ENCODE results near the gene TNFRSF11A. TPM values are rescaled to one million over a fixed set of nuclear protein-coding genes. Genes with fewer than 3 reads are reported as not detected.

Gene TNFRSF11A
- total RNA-seq, 2 donors from 2014 or later = 4.9 to 14.2 TPM

- peak overlapping the region; percentile 66 for H3K4me3 ChIP-seq
- DNase-seq (ENCODE audit: low spot score) (no peak), ATAC-seq (ENCODE audit: insufficient number of reproducible peaks, low FRiP score, low read depth) (no peak)
- peaks cover 4 to 21% of the 10 kb centered on the region in 2 donors for H3K4me1 ChIP-seq (ENCODE audit: control insufficient read depth in 1 of 2, low read depth in 2 of 2)
- H3K36me3 ChIP-seq = no peaks in the 10 kb centered on the region
- TF ChIP-seq CTCF (IDR thresholded peaks at IDR 0.05) = no peak
- no peaks in the 10 kb centered on the region for H3K9me3 ChIP-seq
- peaks cover 10% of the 10 kb centered on the region for H3K27me3 ChIP-seq (replicated peaks; ENCODE audit: insufficient read depth)
- no peak overlapping the region for H3K27ac ChIP-seq
Measured at GRCh38 chr18:62324181-62324828, 805 bp upstream of the TNFRSF11A start.

GRCh38 chr18:62325806-62326645, 916 bp downstream of the TNFRSF11A start:
- H3K9me3 ChIP-seq = no peaks in the 10 kb centered on the region
- H3K4me1 ChIP-seq (ENCODE audit: control insufficient read depth in 1 of 2, low read depth in 2 of 2) = peaks cover 9 to 26% of the 10 kb centered on the region in 2 donors
- peaks cover 10% of the 10 kb centered on the region for H3K27me3 ChIP-seq (replicated peaks; ENCODE audit: insufficient read depth)
- DNase-seq (ENCODE audit: low spot score) (no peak), ATAC-seq (ENCODE audit: insufficient number of reproducible peaks, low FRiP score, low read depth) (no peak)
- H3K27ac ChIP-seq = no peak overlapping the region
- peak overlapping the region; percentile 72 for H3K4me3 ChIP-seq
- no peak for TF ChIP-seq CTCF (IDR thresholded peaks at IDR 0.05)
- no peaks in the 10 kb centered on the region for H3K36me3 ChIP-seq

GRCh38 chr18:62326646-62327348, 1.7 kb downstream of the TNFRSF11A start:
- Histone ChIP-seq H3K4me3 (peak overlapping the region; percentile 72), H3K27ac (no peak overlapping the region), H3K9me3 (no peaks in the 10 kb centered on the region), H3K27me3 (replicated peaks; ENCODE audit: insufficient read depth) (peaks cover 10% of the 10 kb centered on the region), H3K4me1 (ENCODE audit: control insufficient read depth in 1 of 2, low read depth in 2 of 2) (peaks cover 9 to 26% of the 10 kb centered on the region in 2 donors), H3K36me3 (no peaks in the 10 kb centered on the region)
- no peak for TF ChIP-seq CTCF (IDR thresholded peaks at IDR 0.05)
- DNase-seq (ENCODE audit: low spot score) (no peak), ATAC-seq (ENCODE audit: insufficient number of reproducible peaks, low FRiP score, low read depth) (no peak)

GRCh38 chr18:62327977-62328376, 2.9 kb downstream of the TNFRSF11A start:
- no peak for TF ChIP-seq CTCF (IDR thresholded peaks at IDR 0.05)
- H3K27me3 ChIP-seq (replicated peaks; ENCODE audit: insufficient read depth) = peaks cover 10% of the 10 kb centered on the region
- ATAC-seq (ENCODE audit: insufficient number of reproducible peaks, low FRiP score, low read depth) = no peak

More at GRCh38 chr18:62327977-62328376, 2.9 kb downstream of the TNFRSF11A start:
- no peaks in the 10 kb centered on the region for H3K36me3 ChIP-seq
- DNase-seq (ENCODE audit: low spot score) = no peak
- no peak overlapping the region for H3K27ac ChIP-seq
- peaks cover 9 to 26% of the 10 kb centered on the region in 2 donors for H3K4me1 ChIP-seq (ENCODE audit: control insufficient read depth in 1 of 2, low read depth in 2 of 2)
- H3K9me3 ChIP-seq = no peaks in the 10 kb centered on the region
- no peak overlapping the region for H3K4me3 ChIP-seq
